Measurements from ENCODE around the gene PGAM1. TPM values are rescaled to one million over a fixed set of nuclear protein-coding genes. Genes with fewer than 3 reads are reported as not detected.
"Not testable (repeated sequence)": the region's sequence is repeated elsewhere in the genome, so short reads cannot be mapped to it uniquely, and the experiment has no call there.

The PGAM1 gene
- total RNA-seq, 1 donor from 2014 or later: 187 TPM

DNA sequence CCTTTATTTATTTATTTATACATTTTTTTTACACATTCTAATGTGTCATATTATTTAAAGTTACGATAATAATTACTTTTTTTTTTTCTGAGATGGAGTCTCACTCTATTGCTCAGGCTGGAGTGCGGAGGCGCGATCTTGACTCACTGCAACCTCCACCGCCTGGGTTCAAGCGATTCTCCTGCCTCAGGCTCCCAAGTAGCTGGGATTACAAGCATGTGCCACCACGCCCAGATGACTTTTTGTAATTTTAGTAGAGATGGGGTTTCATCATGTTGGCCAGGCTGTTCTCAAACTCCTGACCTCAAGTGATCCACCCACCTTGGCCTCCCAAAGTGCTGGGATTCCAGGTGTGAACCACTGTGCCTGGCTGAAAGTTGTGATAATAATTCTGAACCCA, 19.5 kb upstream of the PGAM1 start:
- intact Hi-C loops (cut with DNase I): loop anchor here (5.0 kb wide), 1 partner anchor 211 kb away; no protein-coding TSS in a partner anchor
- ATAC-seq (ENCODE audit: poor library complexity); DNase-seq: not testable (repeated sequence)

DNA sequence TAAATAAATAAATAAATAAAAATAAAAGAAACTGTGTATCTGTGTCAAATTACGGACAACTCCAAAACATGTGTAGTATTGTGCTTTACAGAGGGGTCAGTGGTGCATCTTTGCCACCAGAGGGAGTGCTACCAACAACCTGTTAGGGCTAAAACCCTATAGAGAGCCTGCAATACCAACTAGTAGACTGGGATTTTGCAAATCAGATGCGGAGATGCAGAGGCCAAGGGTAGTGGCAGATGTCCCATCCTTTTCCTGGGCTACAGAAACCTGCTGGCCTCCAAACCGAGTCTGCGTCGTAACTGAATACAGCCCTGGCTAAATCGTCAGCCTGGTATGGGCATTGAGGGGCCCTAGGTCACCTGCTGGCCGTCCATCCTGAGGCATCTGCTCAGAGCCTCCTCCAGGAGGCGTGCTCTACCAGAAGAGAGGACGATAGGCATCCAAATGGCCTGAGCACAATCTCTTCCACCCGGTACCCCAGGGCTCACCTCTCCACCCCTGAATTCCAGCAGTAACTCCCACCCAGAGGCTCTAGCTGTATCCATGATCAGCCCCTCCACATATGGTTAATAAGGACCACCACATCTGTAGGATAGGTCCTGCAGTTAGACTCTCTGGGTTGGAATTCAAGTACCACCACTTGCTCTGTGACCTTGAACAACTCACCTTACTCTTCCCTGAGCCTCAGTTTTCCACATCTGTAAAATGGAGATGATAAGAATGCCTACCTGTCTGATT, 18.6 kb upstream of the PGAM1 start:
- intact Hi-C loops (cut with DNase I): loop anchor here (5.0 kb wide), 1 partner anchor 210 kb away; no protein-coding TSS in a partner anchor
- DNase-seq (peak; percentile 48), ATAC-seq (ENCODE audit: poor library complexity) (peak; percentile 90)

DNA sequence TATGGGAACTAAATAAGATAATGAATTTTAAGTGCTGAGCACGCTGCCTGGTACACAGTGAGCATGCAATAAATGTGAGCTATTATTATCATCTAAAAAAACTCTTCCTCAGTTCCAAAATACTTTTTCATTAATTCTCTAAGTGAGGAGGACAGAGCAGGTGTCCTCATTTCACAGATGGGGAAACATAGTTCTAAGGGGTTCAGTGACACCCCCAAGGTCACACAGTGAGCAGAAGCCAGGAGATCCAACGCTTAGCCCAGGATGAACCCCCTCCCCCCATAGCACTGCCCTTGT, 18.1 kb upstream of the PGAM1 start:
- ATAC-seq (ENCODE audit: poor library complexity) (no peak), DNase-seq (no peak)
- intact Hi-C loops (cut with DNase I): loop anchor here (5.0 kb wide), 1 partner anchor 209 kb away; no protein-coding TSS in a partner anchor

DNA sequence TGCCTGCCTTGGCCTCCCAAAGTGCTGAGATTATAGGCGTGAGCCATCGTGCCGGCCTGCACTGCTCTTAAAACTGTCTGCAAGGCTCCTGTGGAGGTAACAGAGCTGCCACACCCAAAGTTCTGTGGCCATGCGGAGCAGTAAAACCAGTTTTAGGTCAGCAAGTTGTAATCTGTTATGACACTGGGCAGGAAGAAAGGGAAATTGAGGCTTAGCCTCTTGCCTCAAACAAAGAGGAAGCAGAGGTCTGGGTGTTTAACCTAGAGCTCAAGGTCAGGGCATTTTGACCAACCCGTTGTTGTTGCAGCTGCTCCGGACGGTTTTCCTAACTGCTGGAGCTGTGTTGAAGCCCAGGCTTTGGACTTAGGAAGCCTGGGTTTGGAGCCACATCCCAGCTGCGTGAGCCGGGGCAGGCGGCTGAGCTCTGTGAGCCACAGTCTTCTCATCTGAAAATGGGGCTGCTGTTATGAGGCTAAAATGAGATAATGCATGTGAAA, 17.4 kb upstream of the PGAM1 start:
- ATAC-seq (ENCODE audit: poor library complexity): peak; percentile 15
- intact Hi-C loops (cut with DNase I): loop anchor here (5.0 kb wide), 1 partner anchor 209 kb away; no protein-coding TSS in a partner anchor
- no peak for DNase-seq

DNA sequence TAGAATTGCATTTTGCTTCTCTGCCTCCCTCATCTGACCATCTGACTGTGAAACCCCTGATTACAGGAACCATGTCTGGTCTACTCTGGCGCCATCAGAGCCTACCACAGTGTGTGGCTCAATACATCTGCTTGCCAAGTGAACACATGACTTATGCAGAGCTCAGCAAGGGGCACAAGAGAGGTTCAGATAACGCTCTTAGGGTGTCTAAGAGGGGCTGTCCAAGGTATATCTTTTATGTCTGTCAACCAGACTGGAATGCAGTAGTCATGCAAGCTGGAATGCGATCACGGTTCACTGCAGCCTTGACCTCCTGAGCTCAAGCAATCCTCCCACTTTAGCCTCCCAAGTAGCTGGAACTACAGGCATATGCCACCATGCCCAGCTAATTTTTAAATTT, 14.6 kb upstream of the PGAM1 start:
- DNase-seq (no peak), ATAC-seq (ENCODE audit: poor library complexity) (no peak)
- intact Hi-C loops (cut with DNase I): no loop called here

DNA sequence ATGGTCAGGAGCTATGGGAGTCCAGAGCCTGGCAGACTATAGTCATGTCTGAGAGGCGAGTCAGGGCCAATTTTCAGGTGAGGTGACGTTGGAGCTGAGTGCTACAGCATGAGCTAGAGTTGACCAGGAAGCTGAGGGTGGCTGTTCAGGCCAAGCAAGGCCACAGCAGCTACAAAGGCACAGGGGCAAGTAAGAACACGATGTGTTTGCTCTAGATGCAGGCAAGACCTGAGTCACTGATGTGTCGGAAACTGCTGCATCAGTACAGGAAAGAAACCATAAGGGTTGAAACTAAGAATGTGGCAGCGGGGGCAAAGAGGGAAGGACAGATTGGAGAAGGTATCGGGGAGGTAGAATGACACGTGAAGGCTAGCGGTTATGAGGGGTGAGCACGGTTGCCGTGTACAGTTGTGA, 13.1 kb upstream of the PGAM1 start:
- DNase-seq (no peak), ATAC-seq (ENCODE audit: poor library complexity) (no peak)
- intact Hi-C loops (cut with DNase I): no loop called here

DNA sequence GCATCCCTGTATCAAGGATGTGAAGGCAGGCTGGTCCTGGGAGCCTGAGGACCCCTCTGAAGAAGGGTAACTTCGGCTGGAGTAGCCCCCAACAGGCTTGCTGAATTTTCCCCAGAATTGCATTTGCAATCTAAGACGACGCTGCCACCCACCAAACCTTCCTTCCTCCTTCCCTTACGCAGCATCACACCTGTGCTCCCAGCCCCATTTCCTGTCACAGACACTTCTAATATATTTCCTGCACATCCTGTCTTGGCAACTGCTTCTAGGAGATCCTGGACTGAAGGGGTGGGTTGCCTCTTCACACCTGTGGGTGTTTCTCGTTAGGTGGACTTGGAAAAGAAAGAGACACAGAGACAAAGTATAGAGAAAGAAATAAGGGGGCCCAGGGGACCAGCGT, 9.4 kb upstream of the PGAM1 start:
- no peak for ATAC-seq (ENCODE audit: poor library complexity)

DNA sequence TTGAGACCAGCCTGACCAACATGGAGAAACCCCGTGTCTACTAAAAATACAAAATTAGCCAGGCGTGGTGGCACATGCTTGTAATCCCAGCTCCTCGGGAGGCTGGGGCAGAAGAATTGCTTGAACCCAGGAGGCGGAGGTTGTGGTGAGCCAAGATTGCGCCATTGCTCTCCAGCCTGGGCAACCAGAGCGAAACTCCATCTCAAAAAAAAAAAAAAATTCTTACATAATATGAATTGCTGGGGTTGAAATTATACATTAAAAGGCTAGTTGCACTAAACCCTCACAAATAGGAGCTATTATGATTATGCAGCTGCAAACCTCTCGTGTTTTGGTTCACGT, 2.3 kb upstream of the PGAM1 start:
- intact Hi-C loops (cut with DNase I); DNase-seq; ATAC-seq (ENCODE audit: poor library complexity): not testable (repeated sequence)

More for the DNA sequence above, 9.4 kb upstream of the PGAM1 start:
- DNase-seq: no peak
- intact Hi-C loops (cut with DNase I): no loop called here

DNA sequence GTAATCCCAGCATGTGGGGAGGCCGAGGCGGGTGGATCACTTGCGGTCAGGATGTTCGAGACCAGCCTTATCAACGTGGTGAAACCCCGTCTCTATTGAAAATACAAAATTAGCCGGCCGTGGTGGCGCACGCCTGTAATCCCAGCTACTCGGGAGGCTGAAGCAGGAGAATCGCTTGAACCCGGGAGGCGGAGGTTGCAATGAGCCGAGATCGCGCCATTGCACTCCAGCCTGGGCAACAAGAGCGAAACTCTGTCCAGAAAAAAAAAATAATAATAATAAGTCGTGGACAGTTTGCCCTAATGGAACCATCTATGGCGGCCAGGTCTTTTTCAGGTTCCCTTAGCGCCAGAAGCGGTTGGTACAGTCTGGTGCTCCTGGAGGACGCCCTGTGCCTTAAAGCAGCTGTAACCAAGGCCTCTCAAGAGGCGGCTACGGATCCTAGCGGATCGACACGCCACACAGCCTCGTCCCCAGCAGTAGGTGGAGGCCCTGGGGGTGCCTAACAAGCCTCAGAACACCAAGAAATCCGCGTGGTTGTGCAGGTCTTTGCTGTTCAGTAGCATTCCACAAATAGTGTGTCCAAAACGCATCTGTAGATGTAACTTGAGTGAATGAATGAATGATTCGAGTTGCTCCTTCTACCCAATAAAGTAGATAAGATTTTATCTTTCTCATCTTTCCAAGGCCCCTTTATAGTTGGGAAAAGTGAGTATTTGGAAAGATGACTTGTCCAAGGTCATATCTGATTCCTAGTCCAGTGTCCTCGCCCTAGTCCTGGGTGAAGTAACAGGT, 982 bp downstream of the PGAM1 start:
- DNase-seq: no peak
- peak; percentile 2 for ATAC-seq (ENCODE audit: poor library complexity)
- intact Hi-C loops (cut with DNase I): no loop called here

DNA sequence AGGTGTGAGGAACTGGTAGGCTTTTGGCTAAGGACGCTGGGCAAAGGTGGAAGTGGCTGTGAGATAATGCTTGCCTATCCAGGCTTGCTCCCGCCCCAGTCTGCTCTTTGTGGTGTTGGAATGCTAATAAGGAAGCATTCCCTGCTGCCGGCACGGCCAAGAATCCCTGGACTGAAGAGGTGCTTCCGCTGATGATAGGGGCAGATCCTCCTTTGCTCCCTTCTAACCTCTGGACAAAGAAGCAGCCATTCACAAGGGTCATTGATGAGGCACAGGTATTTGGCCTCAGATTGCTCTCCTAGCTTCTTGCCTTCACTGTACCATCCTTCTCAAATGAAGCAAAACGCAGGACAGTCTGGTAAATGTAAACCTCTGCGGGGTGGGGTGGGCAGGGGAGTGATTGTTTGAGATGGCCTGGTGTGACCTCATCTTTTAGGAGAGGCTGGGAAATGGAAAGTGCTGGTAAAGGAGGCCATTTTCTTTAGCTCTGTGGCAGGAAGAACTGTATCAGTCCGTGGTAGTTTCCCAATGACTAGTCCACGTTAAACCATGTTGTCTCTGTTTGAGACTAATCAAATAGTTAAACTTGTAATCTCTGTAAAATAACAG, 1.7 kb downstream of the PGAM1 start:
- ATAC-seq (ENCODE audit: poor library complexity) (peak; percentile 5), DNase-seq (no peak)
- intact Hi-C loops (cut with DNase I): no loop called here

DNA sequence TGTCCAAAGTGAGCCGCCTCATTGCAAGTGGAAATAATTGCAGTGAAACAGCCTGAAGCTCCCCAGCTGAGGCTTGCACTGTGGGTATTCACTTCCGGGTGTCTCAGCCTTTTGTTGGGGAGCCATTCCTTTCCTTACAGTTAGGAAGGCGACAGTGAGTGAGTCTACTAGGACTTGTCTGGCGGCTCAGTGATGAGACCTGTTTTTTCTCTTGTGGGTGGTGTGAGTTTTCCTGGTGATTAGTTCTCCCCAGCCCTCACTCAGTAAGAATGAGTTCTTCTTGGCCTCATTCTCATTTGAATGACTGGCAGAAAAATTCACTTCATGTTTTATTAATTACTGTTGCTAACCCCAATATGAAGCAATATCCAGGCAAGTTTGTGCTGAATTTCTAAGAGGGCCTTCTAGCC, 2.6 kb downstream of the PGAM1 start:
- ATAC-seq (ENCODE audit: poor library complexity): no peak
- no peak for DNase-seq
- intact Hi-C loops (cut with DNase I): no loop called here

DNA sequence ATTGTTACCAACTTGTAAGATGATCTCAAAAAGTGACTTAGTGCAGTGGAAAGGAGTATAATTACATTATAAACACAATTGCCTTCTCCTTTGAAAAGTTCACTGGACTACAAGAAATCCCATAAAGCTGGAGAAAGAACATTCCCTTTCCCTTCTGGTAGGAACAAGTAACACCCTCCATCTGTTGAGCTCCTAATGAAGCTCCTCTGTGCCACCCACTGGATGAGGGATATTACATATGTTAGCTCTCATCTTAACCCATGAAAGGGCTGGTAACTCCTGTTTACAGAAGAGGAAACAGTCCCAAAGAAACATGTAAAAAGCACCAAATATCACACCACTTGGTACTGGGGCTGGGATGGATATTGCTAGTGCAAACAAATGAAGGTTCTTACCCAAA, 8.1 kb downstream of the PGAM1 start:
- DNase-seq (no peak), ATAC-seq (ENCODE audit: poor library complexity) (no peak)
- intact Hi-C loops (cut with DNase I): no loop called here

DNA sequence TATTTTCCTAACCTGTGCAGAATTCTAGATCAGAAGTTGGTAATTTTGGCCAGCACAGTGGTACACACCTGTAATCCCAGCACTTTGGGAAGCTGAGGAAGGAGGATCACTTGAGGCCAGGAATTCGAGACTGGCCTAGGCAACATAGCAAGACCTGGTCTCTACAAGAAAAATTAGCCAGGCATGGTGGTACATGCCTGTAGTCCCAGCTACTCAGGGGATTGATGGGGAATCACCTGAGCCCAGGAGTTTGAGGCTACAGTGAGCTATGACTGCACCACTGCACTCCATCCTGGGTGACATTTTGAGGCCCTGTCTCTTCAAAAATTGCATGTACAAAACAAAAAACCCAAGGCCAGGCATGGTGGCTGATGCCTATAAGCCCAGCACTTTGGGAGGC, 8.6 kb downstream of the PGAM1 start:
- no peak for DNase-seq
- intact Hi-C loops (cut with DNase I): no loop called here
- ATAC-seq (ENCODE audit: poor library complexity): no peak

DNA sequence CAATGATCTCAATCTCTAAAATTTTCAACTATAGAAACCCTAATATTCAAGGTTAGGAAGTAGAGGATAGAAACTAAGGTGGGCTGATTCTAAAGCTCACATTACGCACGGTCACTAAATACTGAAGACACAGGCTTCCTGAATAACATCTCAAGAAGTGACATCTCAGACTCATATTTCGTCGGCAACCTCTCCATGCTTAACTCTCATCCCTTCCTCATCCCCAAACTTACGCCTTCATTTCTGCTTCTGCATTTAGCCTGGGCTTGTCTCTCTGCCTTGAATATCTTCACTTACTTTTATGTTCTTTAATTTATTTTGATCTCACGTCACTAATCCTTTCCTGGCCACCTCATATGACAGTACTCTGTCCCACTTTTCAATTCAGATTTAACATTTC, 9.2 kb downstream of the PGAM1 start:
- no peak for DNase-seq
- ATAC-seq (ENCODE audit: poor library complexity): no peak
- intact Hi-C loops (cut with DNase I): no loop called here

DNA sequence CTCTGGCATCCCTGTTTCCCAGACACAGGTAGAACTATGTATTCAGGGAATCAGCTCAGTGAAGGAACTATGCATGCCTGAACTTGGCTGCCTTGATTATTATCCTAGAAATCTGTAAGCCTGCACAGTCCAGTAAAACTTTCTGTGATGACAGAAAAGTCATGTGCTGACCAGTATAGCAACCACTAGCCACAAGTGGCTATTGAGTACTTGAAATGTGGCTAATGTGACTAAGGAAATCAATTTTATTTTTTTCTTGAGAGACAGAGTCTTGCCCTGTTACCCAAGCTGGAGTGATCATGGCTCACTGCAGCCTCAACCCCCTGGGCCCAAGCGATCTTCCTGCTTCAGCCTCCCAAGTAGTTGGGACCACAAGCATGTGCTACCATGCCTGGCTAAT, 16.3 kb downstream of the PGAM1 start:
- ATAC-seq (ENCODE audit: poor library complexity): no peak
- intact Hi-C loops (cut with DNase I): no loop called here
- DNase-seq: no peak

DNA sequence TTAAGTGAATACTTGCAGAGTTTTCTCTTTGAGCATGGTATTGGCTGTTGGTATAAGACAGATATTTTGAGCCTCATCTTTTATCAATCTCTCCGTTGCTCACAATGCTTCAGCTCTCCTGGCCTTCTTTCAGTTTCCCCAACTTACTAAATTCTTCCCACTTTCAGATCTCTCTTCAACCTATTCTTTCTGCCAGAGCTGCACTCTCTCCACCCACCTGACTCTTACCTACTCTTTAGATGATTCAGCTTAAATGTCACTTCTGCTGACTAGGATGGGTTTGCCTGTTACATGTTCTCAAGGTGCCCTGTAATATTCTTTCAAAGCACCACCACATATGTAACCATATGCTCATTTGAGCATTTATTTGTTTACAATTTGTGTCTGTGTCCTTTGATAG, 18.2 kb downstream of the PGAM1 start:
- ATAC-seq (ENCODE audit: poor library complexity) (no peak), DNase-seq (no peak)
- intact Hi-C loops (cut with DNase I): no loop called here

DNA sequence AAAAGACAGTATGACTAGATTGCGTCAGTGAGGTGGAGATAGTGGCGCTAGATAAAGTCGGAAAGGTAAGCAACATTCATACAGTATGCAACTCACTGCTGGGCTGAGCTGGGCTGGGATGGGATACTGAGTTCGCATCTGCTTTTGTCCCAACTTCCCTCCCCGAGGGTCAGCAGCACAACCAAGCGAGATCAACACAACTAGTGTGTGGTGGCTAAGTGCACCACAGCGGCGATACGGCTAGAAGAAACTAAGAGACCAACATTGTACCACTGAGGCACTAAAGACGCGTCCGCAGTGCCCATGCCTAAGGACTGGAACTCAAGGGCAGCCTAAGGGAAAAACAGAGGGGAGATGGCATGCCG, 19.3 kb downstream of the PGAM1 start:
- ATAC-seq (ENCODE audit: poor library complexity): peak; percentile 1
- intact Hi-C loops (cut with DNase I): no loop called here
- DNase-seq: no peak

DNA sequence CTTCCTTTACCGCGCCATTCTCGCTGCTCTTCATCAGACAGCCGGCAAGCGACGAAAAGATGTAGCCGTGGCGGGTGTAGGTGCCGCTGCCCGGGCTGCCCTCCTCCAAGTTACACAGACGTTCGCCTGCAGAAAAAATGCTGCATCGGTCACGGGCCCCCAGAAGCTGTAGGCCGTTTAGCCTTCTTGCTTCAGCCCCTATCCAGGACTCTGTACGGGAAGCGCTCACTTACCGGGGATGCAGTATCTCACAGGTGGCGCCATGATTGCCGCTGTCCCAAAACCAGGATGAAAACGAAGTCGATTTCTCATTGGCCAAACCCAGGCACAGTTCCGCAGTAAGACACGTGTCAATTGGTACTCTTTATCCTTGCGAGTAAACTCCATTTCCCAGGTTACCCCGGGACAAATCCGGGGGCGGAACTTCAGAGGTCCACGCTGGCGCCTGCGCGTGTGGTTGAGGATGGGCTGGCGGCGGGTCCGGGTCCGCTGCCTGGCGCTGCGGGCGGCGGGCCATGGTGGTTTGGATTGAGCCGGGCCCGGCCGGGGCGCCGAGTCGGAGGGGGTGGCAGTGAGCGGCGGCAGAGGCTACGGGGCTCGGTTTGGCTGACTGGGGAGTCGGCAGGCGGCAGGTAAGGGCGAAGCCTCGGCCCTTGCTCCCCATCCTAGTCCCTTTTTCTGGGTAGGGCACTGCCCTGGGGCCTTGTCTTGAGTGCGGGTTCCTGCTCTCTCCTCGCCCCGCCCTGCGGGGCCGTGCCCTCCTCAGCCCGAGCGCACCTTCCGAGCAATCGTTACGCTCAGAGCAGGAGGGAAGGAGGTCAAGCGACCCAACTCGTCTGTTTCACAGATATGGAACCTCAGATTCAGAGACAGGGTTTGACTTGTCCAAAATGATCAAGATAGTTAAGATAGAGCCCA, 20.0 kb downstream of the PGAM1 start, which contains the start of the genes EXOSC1 and ZDHHC16:
Gene EXOSC1, minus strand, starts transcription at position 285 of the 918 bp plus-strand sequence. Its CDS starts 21 bp downstream, at position 264.
Gene ZDHHC16, plus strand, starts transcription at position 454 of the 918 bp plus-strand sequence. CDS start 5,501 bp downstream, outside the sequence.
- DNase-seq (peak; percentile 93), ATAC-seq (ENCODE audit: poor library complexity) (peak; percentile 99)
- intact Hi-C loops (cut with DNase I): no loop called here

Data from Right ventricle myocardium superior (tissue), 1 donor.